Renal cortical epithelial cell (primary cell): ENCODE measurements around the gene GLP2R. TPM values are rescaled to one million over a fixed set of nuclear protein-coding genes. Genes with fewer than 3 reads are reported as not detected.
"Not testable (repeated sequence)": the region's sequence is repeated elsewhere in the genome, so short reads cannot be mapped to it uniquely, and the experiment has no call there.

Experiments
- DNase-seq: peaks from one replicate; pipeline ENCODE4 v3.0.0-alpha.2; 2011; ENCODE audit warnings: low read depth
- total RNA-seq: library from RNA; depleted of rRNA; stranded (reverse); fragments of >200 nt; gene quantifications from 2 replicates; pipeline ENCODE4 v1.2.3, GENCODE V29; 2014

Gene GLP2R
- total RNA-seq, 1 donor from 2014 or later: 0.55 TPM

DNA sequence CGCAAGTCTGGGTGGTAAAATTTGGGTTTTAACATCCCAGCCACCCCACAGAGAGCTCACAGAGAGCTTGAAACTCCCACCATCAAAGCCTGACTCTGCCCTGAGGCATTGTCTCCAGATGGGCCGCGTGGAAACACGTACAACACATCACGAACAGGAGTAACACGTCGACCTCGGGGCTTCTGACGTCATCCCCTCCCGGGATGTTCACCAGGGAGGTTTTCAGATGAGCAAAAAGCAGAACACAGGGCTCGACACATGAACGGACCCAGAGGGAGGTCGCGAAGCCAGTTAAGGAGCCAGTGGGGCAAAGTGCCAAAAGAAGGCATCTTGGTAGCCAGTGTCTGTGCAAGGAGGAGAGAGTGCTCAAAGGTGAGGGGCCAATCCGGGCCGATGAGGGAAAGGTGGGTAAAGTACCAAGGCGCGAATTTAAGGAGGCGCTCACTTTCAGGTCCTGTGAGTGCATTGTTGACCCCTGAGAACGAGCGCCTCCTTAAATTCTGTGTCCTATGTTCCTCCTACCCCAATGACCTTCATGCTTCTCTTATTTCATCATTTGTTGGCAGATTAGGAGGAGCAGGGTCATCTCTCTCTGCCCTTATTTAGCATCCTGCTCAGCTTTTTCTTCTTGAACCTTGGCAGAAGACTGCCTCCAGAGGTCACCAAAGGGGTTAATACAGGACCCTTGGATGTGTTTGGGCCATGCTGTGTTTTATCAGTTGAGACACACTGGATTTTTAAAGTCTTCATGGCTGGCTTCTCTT is 73.7 kb downstream of the GLP2R start:
- DNase-seq: no peak

DNA sequence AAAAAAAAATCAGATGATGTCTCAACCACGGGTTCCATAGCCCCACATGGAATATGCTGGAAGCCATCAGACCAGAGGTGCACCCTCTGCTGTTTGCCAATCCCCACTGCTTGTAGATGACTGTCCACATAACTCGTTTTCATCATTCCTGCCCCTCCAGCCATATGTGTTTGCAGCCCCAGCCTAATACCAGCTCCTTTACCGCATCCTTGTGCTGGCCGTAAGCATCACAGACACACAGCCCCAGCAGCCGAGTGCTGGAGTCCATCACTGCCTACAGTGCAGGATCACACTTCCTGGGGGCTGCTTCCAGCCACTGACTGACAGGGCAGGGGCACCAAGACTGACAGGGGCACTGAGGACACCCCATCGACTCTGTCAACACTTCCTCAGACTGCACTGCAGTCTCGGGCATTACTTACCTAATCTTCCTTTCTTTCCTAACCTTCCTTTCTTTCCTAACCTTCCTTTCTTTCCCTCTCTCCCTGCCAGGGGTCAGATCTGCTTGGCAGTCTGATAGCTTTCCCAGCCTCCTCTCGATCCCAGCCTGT is 74.4 kb downstream of the GLP2R start:
- no peak for DNase-seq

DNA sequence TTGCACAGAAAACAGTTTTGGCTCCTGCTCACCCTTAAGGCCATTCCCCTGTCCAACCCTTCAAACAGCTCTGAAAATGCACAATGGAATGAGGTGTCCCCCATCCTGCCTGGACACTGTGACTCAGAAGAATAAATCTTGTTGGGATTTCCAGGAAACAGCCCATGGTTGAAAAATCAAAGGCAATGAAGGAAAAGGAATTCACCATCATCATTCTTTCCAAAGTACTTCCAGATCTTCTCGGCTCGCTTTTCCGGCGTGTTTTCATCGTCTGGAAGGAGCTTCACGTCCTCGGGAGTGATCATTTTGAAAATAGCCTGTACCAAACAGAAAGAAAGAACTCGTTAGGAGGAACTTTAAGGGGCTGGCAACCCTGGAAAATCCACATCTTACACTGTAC is 75.1 kb downstream of the GLP2R start:
- peak; percentile 72 for DNase-seq

DNA sequence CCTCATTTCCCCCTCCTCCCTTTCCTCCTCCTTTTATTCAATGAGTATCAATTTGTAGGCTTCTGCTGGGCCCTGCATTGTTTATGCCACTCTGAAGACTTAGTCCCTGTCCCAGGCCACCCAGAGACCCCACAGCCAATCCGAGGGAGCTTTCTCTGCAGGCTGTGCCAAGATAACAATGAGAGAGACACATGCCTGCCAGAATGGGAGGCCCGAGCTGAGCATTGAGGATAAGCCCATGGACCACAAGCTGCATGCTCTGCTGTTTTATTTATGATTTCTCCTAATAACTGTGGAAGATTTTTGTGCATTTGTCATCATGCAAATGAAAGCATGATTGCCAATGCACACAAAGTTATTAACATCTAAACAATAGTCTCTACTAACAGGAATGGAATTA is 76.4 kb downstream of the GLP2R start:
- DNase-seq: no peak

DNA sequence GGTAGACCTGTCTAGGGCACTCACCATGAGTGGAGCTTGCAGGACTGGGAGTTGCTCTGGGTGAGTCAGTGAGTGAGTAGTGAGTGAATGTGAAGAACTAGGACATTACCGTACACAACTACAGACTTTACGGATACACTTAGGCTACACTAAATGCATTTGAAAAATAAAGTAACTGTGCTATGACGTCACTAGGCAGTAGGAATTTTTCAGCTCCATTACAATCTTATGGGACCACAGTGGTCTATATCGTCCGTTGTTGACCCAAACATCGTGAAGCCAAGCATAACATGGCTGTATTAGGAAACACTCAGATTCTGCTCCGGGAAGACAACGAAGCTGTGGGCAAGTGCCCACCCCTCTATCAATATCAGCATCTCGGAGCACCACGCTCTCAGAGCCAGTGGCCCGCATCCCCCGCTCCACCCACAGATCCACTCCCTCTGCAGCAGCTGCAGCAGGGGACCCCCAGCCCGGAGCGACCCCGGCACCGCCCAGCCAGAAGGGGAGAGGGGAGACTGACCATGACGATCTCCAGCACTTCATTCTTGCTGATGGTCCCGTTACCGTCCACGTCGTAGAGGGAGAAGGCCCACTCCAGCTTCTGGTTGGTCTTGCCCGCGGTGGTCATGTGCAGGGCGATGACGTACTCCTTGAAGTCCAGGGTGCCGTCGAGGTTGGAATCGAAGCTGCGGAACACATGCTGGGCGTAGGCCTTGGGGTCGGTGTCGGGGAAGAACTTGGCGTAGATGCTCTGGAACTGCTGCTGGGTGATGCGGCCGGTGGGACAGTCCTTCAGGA is 78.8 kb downstream of the GLP2R start:
- DNase-seq: no peak

DNA sequence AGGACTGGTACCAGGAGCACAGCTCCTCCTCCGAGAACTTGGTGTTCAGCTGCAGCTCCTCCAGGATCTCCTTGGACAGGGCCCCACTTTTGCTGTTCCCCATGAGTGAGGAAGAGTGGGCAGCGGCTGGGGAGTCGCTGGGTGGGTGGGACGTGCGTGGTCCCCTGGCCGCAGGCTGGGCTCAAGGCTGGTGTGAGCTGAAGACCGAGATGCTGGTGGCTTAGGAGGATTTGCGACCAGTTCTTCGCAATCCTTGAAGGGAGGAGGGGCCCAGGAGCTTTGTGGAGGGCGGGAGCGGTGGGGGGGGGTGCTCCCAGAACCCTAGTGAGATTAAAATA is 79.3 kb downstream of the GLP2R start, which contains the start of gene RCVRN:
Gene RCVRN (minus strand): TSS at position 194 of the 338 bp plus-strand sequence. CDS start 91 bp downstream, at position 103.
- DNase-seq: no peak

DNA sequence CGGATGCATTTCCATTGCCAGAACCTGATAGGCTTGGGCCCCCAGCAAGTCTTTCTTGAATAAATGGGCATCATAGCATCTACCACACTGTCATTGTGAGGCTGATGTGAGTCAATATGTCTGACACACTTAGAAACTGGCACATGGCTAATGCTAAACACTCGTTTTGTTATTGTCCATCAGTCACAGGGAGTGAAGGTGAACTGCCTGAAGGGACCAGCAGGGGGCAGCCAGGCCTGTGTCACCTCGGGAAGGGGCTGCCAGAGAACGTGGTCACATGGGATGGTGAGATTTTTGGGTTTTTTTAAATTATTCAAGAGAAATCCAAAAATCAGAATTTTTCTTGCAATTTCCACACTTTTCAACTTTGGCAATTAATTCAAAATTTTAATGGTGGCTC is 80.2 kb downstream of the GLP2R start:
- no peak for DNase-seq

- no peak for DNase-seq
Observed at GRCh38 chr17:9906616-9907015, 80.9 kb downstream of the GLP2R start.

GRCh38 chr17:9907131-9907530 is 81.4 kb downstream of the GLP2R start:
- no peak for DNase-seq

GRCh38 chr17:9907883-9908648 is 82.3 kb downstream of the GLP2R start:
- no peak for DNase-seq

GRCh38 chr17:9908649-9909042 is 82.9 kb downstream of the GLP2R start:
- no peak for DNase-seq

GRCh38 chr17:9911089-9911488 is 85.4 kb downstream of the GLP2R start:
- DNase-seq: no peak

DNA sequence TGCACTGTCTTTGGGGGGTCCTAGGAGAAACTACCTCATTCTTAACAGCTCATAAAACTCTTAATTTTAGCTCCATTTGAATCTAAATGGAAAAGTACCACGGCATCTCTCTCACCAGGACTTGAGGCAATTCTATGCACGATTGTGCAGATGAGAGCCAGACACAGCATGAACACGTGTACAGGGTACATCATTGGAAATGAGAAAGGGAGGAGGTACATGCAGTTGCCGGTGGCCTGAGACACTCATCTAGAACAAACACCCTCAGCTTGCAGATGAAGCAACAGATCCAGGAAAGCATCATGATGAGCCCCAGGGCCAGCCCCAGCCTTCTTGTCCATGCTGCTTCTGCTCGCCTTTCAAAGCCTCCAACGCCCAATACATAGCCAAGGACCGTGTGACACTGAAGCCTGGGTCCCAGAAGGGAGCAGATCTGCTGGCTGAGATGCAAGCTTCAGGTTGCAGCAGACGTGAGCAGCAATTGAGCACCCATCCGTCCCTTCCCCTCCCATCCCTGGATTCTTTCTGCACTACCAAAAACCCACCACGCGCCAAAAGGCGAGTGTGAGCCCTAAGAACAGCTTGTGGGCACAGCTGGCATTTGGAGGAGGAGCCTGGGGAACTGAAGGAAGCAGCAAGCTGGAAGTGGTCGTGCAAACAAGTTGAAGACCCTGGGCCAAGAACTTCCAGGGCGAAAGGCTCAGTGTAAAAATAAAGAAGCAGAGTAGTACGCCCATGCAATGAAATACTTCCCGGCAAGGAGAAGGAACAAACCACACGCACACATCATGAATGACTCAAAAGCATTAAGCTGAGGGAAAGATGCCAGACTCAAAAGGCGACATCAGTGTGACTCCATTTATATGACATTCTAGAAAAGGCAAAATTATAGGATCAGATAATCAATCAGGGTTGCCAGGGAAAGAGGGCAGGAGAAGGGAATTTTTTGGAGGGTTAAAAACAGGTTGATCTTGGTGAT is 86.7 kb downstream of the GLP2R start:
- no peak for DNase-seq

GRCh38 chr17:9913476-9913875 is 87.8 kb downstream of the GLP2R start:
- no peak for DNase-seq

- no peak for DNase-seq
Observed at GRCh38 chr17:9916108-9916507, 90.4 kb downstream of the GLP2R start.

- DNase-seq: no peak
Observed at GRCh38 chr17:9917131-9917530, 91.4 kb downstream of the GLP2R start.

DNA sequence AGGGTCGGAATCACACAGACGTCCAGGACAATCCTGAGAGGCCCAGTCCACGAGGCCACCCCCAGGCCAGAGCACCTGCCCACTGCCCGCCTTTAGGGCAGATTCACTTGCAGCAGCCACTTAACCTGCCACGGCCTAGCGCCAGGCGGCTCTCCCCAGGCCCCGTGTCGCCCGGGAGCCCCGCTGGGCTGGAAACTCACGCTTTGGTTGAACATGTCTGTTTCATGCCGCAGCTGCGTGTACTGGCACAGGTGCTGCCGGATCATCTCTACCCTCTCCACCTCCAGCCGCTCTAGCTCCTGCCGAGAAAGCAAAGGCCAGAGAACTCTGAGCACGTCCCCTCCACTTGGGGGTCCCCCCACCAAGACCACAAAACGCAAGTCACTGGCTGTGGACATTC is 92.1 kb downstream of the GLP2R start:
- DNase-seq: no peak

DNA sequence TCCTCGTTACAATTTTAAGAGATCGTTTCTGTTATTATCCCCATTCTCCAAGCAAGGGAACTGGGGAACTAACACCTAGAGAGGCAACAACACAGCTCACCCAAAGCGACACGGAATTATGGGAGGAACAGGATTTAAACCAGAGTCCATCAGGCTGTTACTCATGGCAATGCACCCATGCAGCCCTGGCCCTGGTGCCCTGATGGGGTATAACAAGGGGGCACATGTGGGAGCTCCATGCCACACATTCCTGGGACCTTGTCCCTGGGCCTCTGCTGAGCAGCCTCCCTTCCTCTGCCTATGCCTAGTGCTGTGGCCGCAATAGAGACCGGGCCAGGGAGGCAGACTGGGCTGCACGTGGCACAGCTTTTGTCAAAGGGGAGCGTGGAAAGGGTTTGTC is 92.6 kb downstream of the GLP2R start:
- no peak for DNase-seq

- DNase-seq: no peak
Observed at GRCh38 chr17:9918804-9919352, 93.2 kb downstream of the GLP2R start.

- not testable (repeated sequence) for DNase-seq
Observed at GRCh38 chr17:9921216-9921615, 95.5 kb downstream of the GLP2R start.
